NCI-H1092 treated with DMSO at 0.1 percent for 48 hours (cell line): ENCODE measurements around the gene KANSL1.
"Not testable (repeated sequence)": the region's sequence is repeated elsewhere in the genome, so short reads cannot be mapped to it uniquely, and the experiment has no call there.

Experiments used
- DNase-seq: peaks from one replicate; lab custom pipeline; 2025; lab: John Stamatoyannopoulos, UW

The KANSL1 gene

DNA sequence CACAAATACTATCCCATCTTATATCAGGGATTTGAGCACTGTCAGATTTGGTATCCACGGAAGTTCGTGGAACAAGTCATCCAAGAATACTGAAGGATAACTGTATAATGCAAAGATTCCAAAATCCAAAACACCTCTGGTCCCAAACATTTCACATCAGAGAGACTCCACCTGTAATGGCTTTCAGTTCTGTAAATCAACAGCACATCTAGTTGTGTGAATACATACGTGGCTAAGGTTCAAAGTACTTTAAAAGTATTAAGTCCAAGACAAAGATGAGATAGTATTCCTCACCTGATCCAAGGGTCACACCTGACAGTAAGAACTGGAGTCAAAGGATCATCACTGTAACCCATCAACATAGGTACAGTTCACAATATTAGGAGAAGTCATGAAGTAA is 54.8 kb downstream of the KANSL1 start:
- no peak for DNase-seq

GRCh38 chr17:46136820-46137219 is 56.4 kb downstream of the KANSL1 start:
- DNase-seq, result no peak

DNA sequence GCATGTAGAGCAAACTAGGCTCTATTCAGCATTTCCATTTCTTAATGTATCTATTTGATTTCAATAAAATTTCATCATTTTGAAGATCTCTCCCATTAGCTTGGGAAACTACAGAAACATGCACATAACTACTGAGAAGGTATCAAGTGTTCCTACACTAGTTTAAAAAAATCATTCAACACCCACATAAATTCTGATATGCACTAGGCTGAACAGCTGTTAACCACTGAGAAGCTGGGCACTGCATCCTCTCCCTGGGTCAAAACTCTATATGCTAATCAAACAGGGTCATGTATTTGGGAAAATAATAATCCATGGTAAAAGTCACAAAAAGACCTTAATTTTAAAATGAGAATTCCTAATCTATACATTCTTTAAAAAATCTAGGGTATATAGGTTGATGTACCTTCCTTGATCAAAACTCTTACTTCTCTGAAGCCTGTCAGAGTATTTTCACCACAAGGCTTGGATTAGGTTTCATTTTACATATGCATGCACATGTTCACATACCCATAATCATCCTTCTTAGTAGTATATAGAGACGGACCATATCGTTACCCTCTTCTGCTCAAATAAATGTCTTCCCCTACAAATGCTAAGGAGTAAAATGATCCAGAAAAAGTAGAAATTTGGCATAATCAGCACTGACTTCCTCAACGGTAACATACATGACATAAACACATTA is 57.2 kb downstream of the KANSL1 start:
- DNase-seq, result no peak

- DNase-seq, result no peak
Observed at GRCh38 chr17:46135126-46135812, 58.0 kb downstream of the KANSL1 start.

GRCh38 chr17:46129302-46129701 is 63.9 kb downstream of the KANSL1 start:
- DNase-seq, result no peak

- no peak for DNase-seq
Observed at GRCh38 chr17:46128453-46128852, 64.8 kb downstream of the KANSL1 start.

GRCh38 chr17:46127524-46127923 is 65.7 kb downstream of the KANSL1 start:
- DNase-seq, result no peak

GRCh38 chr17:46126840-46127239 is 66.4 kb downstream of the KANSL1 start:
- no peak for DNase-seq

DNA sequence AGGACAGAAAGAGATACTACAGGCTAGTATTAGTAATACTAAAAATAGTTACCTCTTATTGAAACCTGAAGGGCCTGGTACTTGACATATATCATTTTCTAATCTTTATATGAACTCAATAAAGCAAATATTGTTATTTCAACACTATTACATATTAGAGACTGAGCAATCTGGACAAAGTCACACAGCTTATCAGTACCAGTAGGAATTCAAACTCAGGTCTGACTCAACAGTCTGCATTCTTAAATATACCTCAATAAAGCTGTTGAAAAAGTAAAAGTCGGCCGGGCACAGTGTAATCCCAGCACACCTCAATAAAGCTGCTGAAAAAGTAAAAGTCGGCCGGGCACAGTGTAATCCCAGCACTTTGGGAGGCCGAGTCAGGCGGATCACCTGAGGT is 67.4 kb downstream of the KANSL1 start:
- no peak for DNase-seq

GRCh38 chr17:46124695-46125592 is 68.3 kb downstream of the KANSL1 start:
- no peak for DNase-seq

DNA sequence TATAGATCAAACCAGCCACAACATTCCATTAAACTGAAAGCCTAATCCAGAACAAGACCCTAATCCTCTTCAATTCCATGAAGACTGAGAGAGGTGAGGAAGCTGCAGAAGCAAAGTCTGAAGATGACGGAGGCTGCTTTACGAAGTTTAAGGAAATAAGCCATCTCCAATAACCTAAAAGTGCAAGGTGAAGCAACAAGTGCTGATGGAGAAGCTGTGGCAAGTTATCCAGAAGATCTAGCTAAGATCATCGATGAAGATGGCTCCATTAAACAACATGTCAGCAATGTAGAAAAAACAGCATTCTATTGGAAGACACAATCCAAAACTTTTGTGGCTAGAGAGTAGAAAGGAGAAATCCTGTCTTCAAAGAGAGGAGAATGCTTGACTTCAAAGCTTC is 69.6 kb downstream of the KANSL1 start:
- no peak for DNase-seq

GRCh38 chr17:46122486-46122871 is 70.8 kb downstream of the KANSL1 start:
- no peak for DNase-seq

- no peak for DNase-seq
Observed at GRCh38 chr17:46121841-46122485, 71.3 kb downstream of the KANSL1 start.

DNA sequence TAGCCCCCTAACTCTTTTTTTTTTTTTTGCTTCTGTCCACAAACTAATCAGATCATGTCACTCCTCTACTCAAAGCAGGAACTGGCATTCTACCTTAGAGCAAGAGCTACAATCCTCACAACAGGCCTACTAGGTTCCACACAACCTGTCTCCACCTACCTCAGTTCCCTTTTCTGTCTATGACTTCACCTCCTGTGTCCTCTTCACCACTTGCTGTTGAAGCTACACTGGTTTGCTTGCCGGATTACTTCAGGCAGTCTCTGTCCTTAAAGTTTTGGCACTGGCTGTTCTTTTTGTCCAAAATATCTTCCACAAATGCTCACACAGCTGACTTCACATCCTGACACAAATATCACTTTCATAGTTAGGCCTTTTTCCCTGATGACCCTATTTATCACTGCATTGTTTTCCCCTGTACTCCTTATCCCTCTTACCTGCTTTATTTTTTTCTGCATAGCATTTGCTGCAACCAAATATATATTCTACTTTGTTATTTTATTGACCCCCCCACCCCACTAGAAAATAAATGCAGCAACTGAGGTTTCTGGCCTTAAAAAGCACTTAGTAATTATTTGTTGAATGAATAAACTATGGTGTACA is 72.0 kb downstream of the KANSL1 start:
- DNase-seq, result no peak

DNA sequence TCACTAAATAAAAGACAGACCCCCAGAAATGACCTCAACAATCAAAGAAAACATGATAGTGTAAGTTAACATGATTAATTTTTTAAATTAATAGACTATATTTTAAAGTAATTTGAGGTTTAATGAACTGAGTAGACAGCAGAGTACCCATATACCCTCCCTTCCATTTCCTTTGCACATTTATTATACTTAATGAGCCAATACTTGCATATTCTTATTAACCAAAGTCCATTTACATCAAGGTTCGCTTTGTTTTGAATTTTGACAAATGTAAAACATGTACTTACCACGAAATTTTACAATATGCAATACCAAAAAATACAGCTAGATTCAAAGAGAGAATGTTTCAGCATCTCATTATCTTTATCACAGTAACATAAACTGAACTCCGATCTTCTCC is 72.7 kb downstream of the KANSL1 start:
- no peak for DNase-seq

DNA sequence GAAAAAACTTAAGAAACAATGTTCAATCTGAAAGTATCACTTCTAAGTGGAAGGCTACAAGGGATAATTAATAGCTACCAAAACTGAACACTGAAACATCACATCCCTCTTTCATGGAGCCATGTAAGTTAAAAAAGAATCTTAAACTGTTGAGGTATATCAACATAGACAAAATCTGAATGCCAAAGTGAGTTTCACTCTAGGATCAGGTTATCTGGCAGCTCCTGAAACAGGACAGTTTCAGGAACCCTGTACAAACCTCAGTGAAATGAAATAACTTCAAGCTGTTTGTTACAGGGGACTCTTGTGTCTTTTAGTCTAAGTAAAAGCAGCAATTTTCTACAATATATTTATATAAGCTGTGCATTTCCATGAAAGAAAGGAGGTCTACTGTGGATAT is 73.2 kb downstream of the KANSL1 start:
- no peak for DNase-seq

DNA sequence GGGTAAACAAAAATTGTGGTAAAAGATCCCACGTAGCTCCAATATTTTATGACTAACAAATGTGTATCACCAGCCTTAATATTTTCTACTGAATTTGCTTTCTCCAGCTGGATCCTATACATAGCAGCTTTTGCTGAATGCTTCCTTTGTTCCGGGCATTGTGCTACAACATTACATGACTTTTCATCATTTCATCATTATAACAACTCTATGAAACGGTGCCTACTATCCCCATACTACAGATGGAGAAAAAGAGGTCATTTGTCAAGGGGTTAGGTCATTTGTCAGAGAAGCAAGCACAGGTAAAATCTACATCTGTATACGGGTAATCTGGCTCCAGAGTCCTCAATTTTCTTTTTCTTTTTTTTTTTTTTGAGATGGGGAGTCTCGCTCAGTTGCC is 74.3 kb downstream of the KANSL1 start:
- DNase-seq, result no peak

GRCh38 chr17:46117850-46118696 is 75.2 kb downstream of the KANSL1 start:
- DNase-seq, result no peak

GRCh38 chr17:46117117-46117516 is 76.1 kb downstream of the KANSL1 start:
- no peak for DNase-seq

- no peak for DNase-seq
Observed at GRCh38 chr17:46115699-46116098, 77.5 kb downstream of the KANSL1 start.

GRCh38 chr17:46111236-46111635 is 82.0 kb downstream of the KANSL1 start:
- not testable (repeated sequence) for DNase-seq
